ENCODE measurements around the gene WDR53.
"Not testable (repeated sequence)": the region's sequence is repeated elsewhere in the genome, so short reads cannot be mapped to it uniquely, and the experiment has no call there.

WDR53 gene

GRCh38 chr3:196603683-196604082 lies 35.3 kb upstream of the WDR53 start:
- no peak overlapping the region for H3K4me3 ChIP-seq
- no peaks in the 10 kb centered on the region for H3K9me3 ChIP-seq (ENCODE audit: low read depth, low read length)
- no peak for DNase-seq (ENCODE audit: low read depth, low spot score)
- TF ChIP-seq POLR2AphosphoS5 (IDR thresholded peaks at IDR 0.05; ENCODE audit: borderline replicate concordance, low read depth, low read length) (no peak), FOXP2 (optimal IDR thresholded peaks at IDR 0.05; ENCODE audit: control extremely low read depth, extremely low read length, insufficient read depth) (no peak), EZH2 (IDR thresholded peaks at IDR 0.05) (no peak)
- H3K27ac ChIP-seq: no peak overlapping the region
- H3K9ac ChIP-seq (ENCODE audit: insufficient read length): no peak overlapping the region
- H3K36me3 ChIP-seq (ENCODE audit: insufficient read depth, low read length): no peaks in the 10 kb centered on the region

DNA sequence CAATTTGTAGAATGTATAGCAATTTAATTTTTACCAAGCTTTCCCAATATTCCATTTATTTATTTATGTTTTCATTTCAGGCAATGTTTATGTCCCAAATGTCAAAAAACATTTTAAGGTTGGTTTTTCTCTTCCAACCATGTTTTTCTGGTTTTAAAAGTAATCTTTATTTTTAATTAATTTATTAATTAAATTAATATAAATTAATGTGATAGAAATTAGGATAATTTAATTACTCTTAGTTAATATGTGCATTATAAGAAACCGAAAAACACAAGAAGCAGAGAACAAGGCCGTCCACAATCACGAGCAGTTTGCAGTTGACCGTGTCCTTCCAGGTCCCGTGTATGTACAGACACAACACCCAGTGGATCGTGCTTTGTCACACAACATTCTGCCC lies 34.3 kb upstream of the WDR53 start:
- no peak overlapping the region for H3K27ac ChIP-seq
- H3K4me3 ChIP-seq: no peak overlapping the region
- H3K9me3 ChIP-seq (ENCODE audit: low read depth, low read length): no peaks in the 10 kb centered on the region
- no peak for DNase-seq (ENCODE audit: low read depth, low spot score)
- no peak overlapping the region for H3K9ac ChIP-seq (ENCODE audit: insufficient read length)
- no peaks in the 10 kb centered on the region for H3K36me3 ChIP-seq (ENCODE audit: insufficient read depth, low read length)
- no peak for TF ChIP-seq FOXP2 (optimal IDR thresholded peaks at IDR 0.05; ENCODE audit: control extremely low read depth, extremely low read length, insufficient read depth)
- TF ChIP-seq POLR2AphosphoS5 (IDR thresholded peaks at IDR 0.05; ENCODE audit: borderline replicate concordance, low read depth, low read length): no peak
- TF ChIP-seq EZH2 (IDR thresholded peaks at IDR 0.05): no peak

GRCh38 chr3:196600359-196600758 lies 32.0 kb upstream of the WDR53 start:
- TF ChIP-seq FOXP2 (optimal IDR thresholded peaks at IDR 0.05; ENCODE audit: control extremely low read depth, extremely low read length, insufficient read depth) (no peak), POLR2AphosphoS5 (IDR thresholded peaks at IDR 0.05; ENCODE audit: borderline replicate concordance, low read depth, low read length) (no peak), EZH2 (IDR thresholded peaks at IDR 0.05) (no peak)
- H3K9me3 ChIP-seq (ENCODE audit: low read depth, low read length): no peaks in the 10 kb centered on the region
- no peak overlapping the region for H3K9ac ChIP-seq (ENCODE audit: insufficient read length)
- no peak overlapping the region for H3K4me3 ChIP-seq
- no peak overlapping the region for H3K27ac ChIP-seq
- no peak for DNase-seq (ENCODE audit: low read depth, low spot score)
- H3K36me3 ChIP-seq (ENCODE audit: insufficient read depth, low read length): no peaks in the 10 kb centered on the region

GRCh38 chr3:196599734-196600128 lies 31.4 kb upstream of the WDR53 start:
- TF ChIP-seq FOXP2 (optimal IDR thresholded peaks at IDR 0.05; ENCODE audit: control extremely low read depth, extremely low read length, insufficient read depth): no peak
- TF ChIP-seq EZH2 (IDR thresholded peaks at IDR 0.05): no peak
- no peak for TF ChIP-seq POLR2AphosphoS5 (IDR thresholded peaks at IDR 0.05; ENCODE audit: borderline replicate concordance, low read depth, low read length)
- no peak for DNase-seq (ENCODE audit: low read depth, low spot score)

GRCh38 chr3:196597971-196598733 lies 29.8 kb upstream of the WDR53 start:
- DNase-seq (ENCODE audit: low read depth, low spot score); H3K36me3 ChIP-seq (ENCODE audit: insufficient read depth, low read length); H3K9me3 ChIP-seq (ENCODE audit: low read depth, low read length); H3K9ac ChIP-seq (ENCODE audit: insufficient read length); H3K27ac ChIP-seq: not testable (repeated sequence)
- H3K4me3 ChIP-seq: peak overlapping the region; percentile 9

More at GRCh38 chr3:196599734-196600128, 31.4 kb upstream of the WDR53 start:
- no peak overlapping the region for H3K27ac ChIP-seq
- no peaks in the 10 kb centered on the region for H3K9me3 ChIP-seq (ENCODE audit: low read depth, low read length)
- no peaks in the 10 kb centered on the region for H3K36me3 ChIP-seq (ENCODE audit: insufficient read depth, low read length)
- H3K4me3 ChIP-seq: no peak overlapping the region
- no peak overlapping the region for H3K9ac ChIP-seq (ENCODE audit: insufficient read length)

GRCh38 chr3:196596355-196596754 lies 28.0 kb upstream of the WDR53 start:
- Histone ChIP-seq H3K4me3 (no peak overlapping the region), H3K27ac (no peak overlapping the region), H3K36me3 (ENCODE audit: insufficient read depth, low read length) (no peaks in the 10 kb centered on the region), H3K9ac (ENCODE audit: insufficient read length) (no peak overlapping the region), H3K9me3 (ENCODE audit: low read depth, low read length) (no peaks in the 10 kb centered on the region)
- TF ChIP-seq EZH2 (IDR thresholded peaks at IDR 0.05) (no peak), FOXP2 (optimal IDR thresholded peaks at IDR 0.05; ENCODE audit: control extremely low read depth, extremely low read length, insufficient read depth) (no peak), POLR2AphosphoS5 (IDR thresholded peaks at IDR 0.05; ENCODE audit: borderline replicate concordance, low read depth, low read length) (no peak)
- DNase-seq (ENCODE audit: low read depth, low spot score): no peak

- DNase-seq (ENCODE audit: low read depth, low spot score): no peak
- Histone ChIP-seq H3K9ac (ENCODE audit: insufficient read length) (no peak overlapping the region), H3K36me3 (ENCODE audit: insufficient read depth, low read length) (peaks cover 13% of the 10 kb centered on the region), H3K27ac (no peak overlapping the region), H3K4me3 (no peak overlapping the region), H3K9me3 (ENCODE audit: low read depth, low read length) (no peaks in the 10 kb centered on the region)
- TF ChIP-seq EZH2 (IDR thresholded peaks at IDR 0.05): no peak
- no peak for TF ChIP-seq POLR2AphosphoS5 (IDR thresholded peaks at IDR 0.05; ENCODE audit: borderline replicate concordance, low read depth, low read length)
- TF ChIP-seq FOXP2 (optimal IDR thresholded peaks at IDR 0.05; ENCODE audit: control extremely low read depth, extremely low read length, insufficient read depth): no peak
Observed at GRCh38 chr3:196590279-196590678, 21.9 kb upstream of the WDR53 start.

DNA sequence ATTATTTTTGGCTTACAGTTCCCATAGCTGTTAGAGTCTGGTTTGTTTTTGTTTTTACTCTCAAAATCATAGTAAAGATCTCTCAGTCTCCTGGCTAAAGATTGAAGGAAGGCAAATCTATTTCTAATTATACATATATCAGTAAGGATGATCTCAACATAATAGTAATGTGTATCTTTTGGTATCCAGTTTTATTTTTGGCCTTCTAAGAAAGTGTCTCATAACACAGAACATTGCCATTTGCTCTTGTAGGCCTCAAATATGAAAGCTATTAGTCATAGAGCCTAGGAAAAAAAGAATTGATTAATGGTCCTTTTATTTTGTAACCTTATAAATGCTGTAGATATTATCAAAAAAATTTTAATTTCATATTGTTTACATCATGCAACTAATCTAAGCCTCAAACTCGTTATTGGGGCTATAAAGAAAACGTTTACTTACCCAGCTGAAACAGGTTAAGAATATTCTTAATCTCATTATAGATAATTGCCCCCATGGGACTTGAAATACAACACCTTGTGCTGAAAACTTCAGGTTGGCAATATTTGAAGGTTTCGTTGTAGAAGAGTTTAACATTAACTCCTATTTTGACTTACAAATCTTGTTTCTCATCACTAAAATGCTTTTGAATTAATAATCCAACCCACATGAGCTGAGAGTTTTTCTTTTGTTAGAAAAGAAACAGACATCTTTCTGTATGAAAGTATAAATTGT lies 16.8 kb upstream of the WDR53 start:
- H3K4me3 ChIP-seq: no peak overlapping the region
- H3K9me3 ChIP-seq (ENCODE audit: low read depth, low read length): no peaks in the 10 kb centered on the region
- peaks cover 47% of the 10 kb centered on the region for H3K36me3 ChIP-seq (ENCODE audit: insufficient read depth, low read length)
- no peak for DNase-seq (ENCODE audit: low read depth, low spot score)
- no peak overlapping the region for H3K9ac ChIP-seq (ENCODE audit: insufficient read length)
- H3K27ac ChIP-seq: no peak overlapping the region
- TF ChIP-seq FOXP2 (optimal IDR thresholded peaks at IDR 0.05; ENCODE audit: control extremely low read depth, extremely low read length, insufficient read depth) (no peak), POLR2AphosphoS5 (IDR thresholded peaks at IDR 0.05; ENCODE audit: borderline replicate concordance, low read depth, low read length) (no peak), EZH2 (IDR thresholded peaks at IDR 0.05) (no peak)

All from SK-N-MC (cell line).